ENCODE data around the gene DLGAP3.

- no peak for TF ChIP-seq CTCF (IDR thresholded peaks at IDR 0.05; ENCODE audit: poor library complexity, severe bottlenecking)
- no peak for TF ChIP-seq TAF1 (IDR thresholded peaks at IDR 0.05; ENCODE audit: low read depth)
- no peak for TF ChIP-seq EP300 (conservative IDR thresholded peaks at IDR 0.05; ENCODE audit: poor library complexity, severe bottlenecking)
- TF ChIP-seq MXI1 (conservative IDR thresholded peaks at IDR 0.05; ENCODE audit: poor library complexity, severe bottlenecking) = no peak
- no peak for TF ChIP-seq SMC3 (conservative IDR thresholded peaks at IDR 0.05; ENCODE audit: poor library complexity)
- TF ChIP-seq RAD21 (conservative IDR thresholded peaks at IDR 0.05) = no peak
- no peak for TF ChIP-seq POLR2AphosphoS5 (IDR thresholded peaks at IDR 0.05)
- no peak for TF ChIP-seq EZH2 (IDR thresholded peaks at IDR 0.05; ENCODE audit: borderline replicate concordance, insufficient read depth, low read length, poor library complexity, severe bottlenecking)
- TF ChIP-seq, protein P1, sequence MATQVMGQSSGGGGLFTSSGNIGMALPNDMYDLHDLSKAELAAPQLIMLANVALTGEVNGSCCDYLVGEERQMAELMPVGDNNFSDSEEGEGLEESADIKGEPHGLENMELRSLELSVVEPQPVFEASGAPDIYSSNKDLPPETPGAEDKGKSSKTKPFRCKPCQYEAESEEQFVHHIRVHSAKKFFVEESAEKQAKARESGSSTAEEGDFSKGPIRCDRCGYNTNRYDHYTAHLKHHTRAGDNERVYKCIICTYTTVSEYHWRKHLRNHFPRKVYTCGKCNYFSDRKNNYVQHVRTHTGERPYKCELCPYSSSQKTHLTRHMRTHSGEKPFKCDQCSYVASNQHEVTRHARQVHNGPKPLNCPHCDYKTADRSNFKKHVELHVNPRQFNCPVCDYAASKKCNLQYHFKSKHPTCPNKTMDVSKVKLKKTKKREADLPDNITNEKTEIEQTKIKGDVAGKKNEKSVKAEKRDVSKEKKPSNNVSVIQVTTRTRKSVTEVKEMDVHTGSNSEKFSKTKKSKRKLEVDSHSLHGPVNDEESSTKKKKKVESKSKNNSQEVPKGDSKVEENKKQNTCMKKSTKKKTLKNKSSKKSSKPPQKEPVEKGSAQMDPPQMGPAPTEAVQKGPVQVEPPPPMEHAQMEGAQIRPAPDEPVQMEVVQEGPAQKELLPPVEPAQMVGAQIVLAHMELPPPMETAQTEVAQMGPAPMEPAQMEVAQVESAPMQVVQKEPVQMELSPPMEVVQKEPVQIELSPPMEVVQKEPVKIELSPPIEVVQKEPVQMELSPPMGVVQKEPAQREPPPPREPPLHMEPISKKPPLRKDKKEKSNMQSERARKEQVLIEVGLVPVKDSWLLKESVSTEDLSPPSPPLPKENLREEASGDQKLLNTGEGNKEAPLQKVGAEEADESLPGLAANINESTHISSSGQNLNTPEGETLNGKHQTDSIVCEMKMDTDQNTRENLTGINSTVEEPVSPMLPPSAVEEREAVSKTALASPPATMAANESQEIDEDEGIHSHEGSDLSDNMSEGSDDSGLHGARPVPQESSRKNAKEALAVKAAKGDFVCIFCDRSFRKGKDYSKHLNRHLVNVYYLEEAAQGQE (IDR thresholded peaks at IDR 0.05; ENCODE audit: borderline replicate concordance) = no peak
These were observed 112.7 kb downstream of the DLGAP3 start for GRCh38 chr1:34816778-34817177.
